Liver (tissue), 9 donors: ENCODE measurements around the gene GNAS-AS1. TPM values are rescaled to one million over a fixed set of nuclear protein-coding genes. Genes with fewer than 3 reads are reported as not detected.

Experiments
- DNase-seq: peaks from one replicate; pipeline ENCODE4 v3.0.0-alpha.2; 2017; ENCODE audit warnings: low spot score
- H3K27ac ChIP-seq, 2 donors: one replicate each; pipeline ENCODE4 v1.7.0; 2013; ENCODE audit warnings: inconsistent platforms in 2 of 2, low read length in 2 of 2, control low read depth in 1 of 2, low read depth in 1 of 2, mild to moderate bottlenecking in 1 of 2
- H3K27me3 ChIP-seq, 4 donors: one replicate each; pipeline versions ENCODE4 v1.6.1 to v1.7.0; 2013; ENCODE audit warnings: low read length in 3 of 4, inconsistent platforms in 1 of 4, mild to moderate bottlenecking in 1 of 4, moderate library complexity in 1 of 4; ENCODE audit not compliant: control insufficient read depth in 4 of 4, insufficient read depth in 4 of 4
- H3K36me3 ChIP-seq, 4 donors: one replicate each; pipeline versions ENCODE4 v1.6.1 to v1.7.0; 2013; ENCODE audit warnings: low read length in 3 of 4, mild to moderate bottlenecking in 3 of 4, low read depth in 1 of 4, moderate library complexity in 1 of 4; ENCODE audit not compliant: control insufficient read depth in 4 of 4, insufficient read depth in 3 of 4
- H3K4me1 ChIP-seq, 4 donors: one replicate each; pipeline versions ENCODE4 v1.6.1 to v1.7.0; 2013; ENCODE audit warnings: low read length in 3 of 4, mild to moderate bottlenecking in 3 of 4, moderate library complexity in 1 of 4; ENCODE audit not compliant: control insufficient read depth in 4 of 4, insufficient read depth in 4 of 4
- H3K4me3 ChIP-seq, 3 donors: one replicate each; pipeline versions ENCODE4 v1.6.1 to v1.7.0; 2013; ENCODE audit warnings: low read length in 3 of 3, control low read depth in 1 of 3, low read depth in 1 of 3, mild to moderate bottlenecking in 1 of 3
- H3K9ac ChIP-seq, 2 donors: one replicate each; pipeline ENCODE4 v1.7.0; 2013; ENCODE audit warnings: low read length in 2 of 2, mild to moderate bottlenecking in 2 of 2, moderate library complexity in 2 of 2, control low read depth in 1 of 2, low read depth in 1 of 2
- H3K9me3 ChIP-seq, 4 donors: one replicate each; pipeline versions ENCODE4 v1.6.1 to v1.7.0; 2013; ENCODE audit warnings: low read length in 3 of 4; ENCODE audit not compliant: control insufficient read depth in 4 of 4
- EGR1 ChIP-seq, 2 donors: IDR thresholded peaks; 2 replicates each; pipeline ENCODE4 v1.6.1; 2016 to 2018; ENCODE audit warnings: antibody characterized with exemption in 2 of 2, low read depth in 2 of 2
- FOXA1 ChIP-seq: IDR thresholded peaks from 2 replicates; pipeline ENCODE4 v1.6.1; 2016; ENCODE audit warnings: antibody characterized with exemption
- FOXA2 ChIP-seq: IDR thresholded peaks from 2 replicates; pipeline ENCODE4 v1.6.1; 2016; ENCODE audit warnings: antibody characterized with exemption
- GABPA ChIP-seq, 2 donors: IDR thresholded peaks in 1 of 2; conservative IDR thresholded peaks in 1 of 2; 2 replicates each; pipeline ENCODE4 v1.6.1; 2016; ENCODE audit warnings: antibody characterized with exemption in 2 of 2, mild to moderate bottlenecking in 1 of 2, moderate library complexity in 1 of 2
- HNF4A ChIP-seq, 2 donors: conservative IDR thresholded peaks; 2 replicates each; pipeline ENCODE4 v1.6.1; 2016; ENCODE audit warnings: antibody characterized with exemption in 2 of 2, mild to moderate bottlenecking in 2 of 2
- HNF4G ChIP-seq: IDR thresholded peaks from 2 replicates; pipeline ENCODE4 v1.6.1; 2016; ENCODE audit warnings: antibody characterized with exemption
- JUND ChIP-seq, 2 donors: IDR thresholded peaks; 2 replicates each; pipeline ENCODE4 v1.6.1; 2016; ENCODE audit warnings: antibody characterized with exemption in 2 of 2
- RAD21 ChIP-seq, 2 donors: IDR thresholded peaks; 2 replicates each; pipeline ENCODE4 v1.6.1; 2016; ENCODE audit warnings: antibody characterized with exemption in 2 of 2, mild to moderate bottlenecking in 2 of 2
- RXRA ChIP-seq, 2 donors: IDR thresholded peaks; 2 replicates each; pipeline ENCODE4 v1.6.1; 2017 to 2018; ENCODE audit warnings: antibody characterized with exemption in 2 of 2, mild to moderate bottlenecking in 1 of 2
- TAF1 ChIP-seq: conservative IDR thresholded peaks from 2 replicates; pipeline ENCODE4 v1.6.1; 2016; ENCODE audit warnings: antibody characterized with exemption, mild to moderate bottlenecking
- YY1 ChIP-seq: IDR thresholded peaks from 2 replicates; pipeline ENCODE4 v1.6.1; 2016; ENCODE audit warnings: antibody characterized with exemption, mild to moderate bottlenecking
- WGBS: extraction: QIAGEN DNeasy Blood & Tissue Kit; methylation state at CpG from one replicate; pipeline ENCODE4 v1.1.7; 2013; 5-methylcytosine and 5-hydroxymethylcytosine counted together
- polyA plus RNA-seq, 2 donors: library from polyadenylated mRNA; stranded (reverse) in 1 of 2; unstranded in 1 of 2; fragments of 200-250 nt in 1 of 2; fragments of >200 nt in 1 of 2; fragmentation: Nextera tagmentation in 1 of 2; extraction: Ambion mirVana in 1 of 2; gene quantifications; one replicate each; pipeline versions ENCODE4 v1.2.1 to v1.2.3, GENCODE V29; 2013 to 2015
- total RNA-seq, 2 donors: library from RNA; depleted of rRNA; stranded (reverse); fragments of >200 nt; gene quantifications; one replicate each; pipeline ENCODE4 v1.2.3, GENCODE V29; 2014
- TF ChIP-seq, protein P1 (sequence below): IDR thresholded peaks from 2 replicates; pipeline ENCODE4 v1.6.1; 2016; ENCODE audit warnings: antibody characterized with exemption
- TF ChIP-seq, protein P2 (sequence below): IDR thresholded peaks from 2 replicates; pipeline ENCODE4 v1.6.1; 2016; ENCODE audit warnings: antibody characterized with exemption
- TF ChIP-seq, protein P3 (sequence below): fragments of 150-350 bp; IDR thresholded peaks from 2 replicates; pipeline ENCODE4 v1.5.1; 2017; ENCODE audit warnings: improper control_type of control experiment, low read depth, low read length; ENCODE audit not compliant: missing input control
- TF ChIP-seq, protein P4 (sequence below): IDR thresholded peaks from 2 replicates; pipeline ENCODE4 v1.6.1; 2016; ENCODE audit warnings: antibody characterized with exemption, mild to moderate bottlenecking
- TF ChIP-seq, protein P5 (sequence below): IDR thresholded peaks from 2 replicates; pipeline ENCODE4 v1.6.1; 2016; ENCODE audit warnings: antibody characterized with exemption
- donor health status: healthy.
- donor health status: healthy.
- donor health status: healthy.
- donor health status: healthy.
- donor health status: healthy.

GNAS-AS1 gene
- total and polyA plus RNA-seq, 4 donors = 0.08 to 0.42 (median 0.09) TPM; not detected in 1

DNA sequence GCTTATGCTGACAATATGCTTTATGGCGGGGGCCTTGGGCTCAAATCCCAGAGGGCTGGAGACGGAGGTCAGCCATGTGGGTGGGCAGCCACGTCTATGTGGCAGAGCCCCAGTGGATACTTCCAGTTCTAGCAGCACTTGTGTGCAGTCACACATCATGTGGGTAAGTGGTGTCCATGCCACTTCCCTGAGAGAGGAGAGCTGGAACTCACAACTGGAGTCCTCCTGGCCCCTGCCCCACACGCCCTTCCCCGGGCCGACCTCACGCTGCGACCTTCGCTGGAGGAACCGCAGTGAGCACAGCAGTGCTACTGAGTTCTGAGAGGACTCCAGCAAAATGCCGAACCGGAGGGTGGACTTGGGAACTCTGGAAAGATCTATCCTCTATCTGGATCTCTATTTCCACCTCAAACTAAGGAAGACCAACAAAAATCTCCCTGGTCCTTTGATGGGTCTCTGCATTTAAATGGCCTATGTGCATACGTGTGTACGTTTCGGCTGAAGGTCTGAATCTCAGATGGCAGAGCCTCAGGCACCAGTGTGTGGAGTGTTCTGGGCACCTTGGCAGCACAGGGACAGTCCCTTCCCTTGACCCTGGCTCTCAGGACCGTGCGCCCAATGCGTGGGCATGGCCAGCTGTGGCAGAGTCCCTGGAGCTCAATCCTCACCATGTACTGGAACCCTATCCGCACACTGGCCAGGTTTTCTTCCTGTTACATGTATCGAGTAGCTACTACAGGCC lies 55.4 kb downstream of the GNAS-AS1 start:
- TF ChIP-seq HNF4G (no peak), EGR1 (IDR thresholded peaks at IDR 0.05; ENCODE audit: low read depth in 2 of 2) (no peak), GABPA (IDR thresholded peaks at IDR 0.05 in 1 of 2, conservative IDR thresholded peaks at IDR 0.05 in 1 of 2) (no peak), YY1 (no peak), TAF1 (no peak), RAD21 (IDR thresholded peaks at IDR 0.05) (no peak), FOXA1 (no peak), HNF4A (conservative IDR thresholded peaks at IDR 0.05) (no peak), FOXA2 (no peak), JUND (IDR thresholded peaks at IDR 0.05) (no peak), RXRA (IDR thresholded peaks at IDR 0.05) (no peak)
- TF ChIP-seq, protein P1, sequence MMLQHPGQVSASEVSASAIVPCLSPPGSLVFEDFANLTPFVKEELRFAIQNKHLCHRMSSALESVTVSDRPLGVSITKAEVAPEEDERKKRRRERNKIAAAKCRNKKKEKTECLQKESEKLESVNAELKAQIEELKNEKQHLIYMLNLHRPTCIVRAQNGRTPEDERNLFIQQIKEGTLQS = no peak
- TF ChIP-seq, protein P2, sequence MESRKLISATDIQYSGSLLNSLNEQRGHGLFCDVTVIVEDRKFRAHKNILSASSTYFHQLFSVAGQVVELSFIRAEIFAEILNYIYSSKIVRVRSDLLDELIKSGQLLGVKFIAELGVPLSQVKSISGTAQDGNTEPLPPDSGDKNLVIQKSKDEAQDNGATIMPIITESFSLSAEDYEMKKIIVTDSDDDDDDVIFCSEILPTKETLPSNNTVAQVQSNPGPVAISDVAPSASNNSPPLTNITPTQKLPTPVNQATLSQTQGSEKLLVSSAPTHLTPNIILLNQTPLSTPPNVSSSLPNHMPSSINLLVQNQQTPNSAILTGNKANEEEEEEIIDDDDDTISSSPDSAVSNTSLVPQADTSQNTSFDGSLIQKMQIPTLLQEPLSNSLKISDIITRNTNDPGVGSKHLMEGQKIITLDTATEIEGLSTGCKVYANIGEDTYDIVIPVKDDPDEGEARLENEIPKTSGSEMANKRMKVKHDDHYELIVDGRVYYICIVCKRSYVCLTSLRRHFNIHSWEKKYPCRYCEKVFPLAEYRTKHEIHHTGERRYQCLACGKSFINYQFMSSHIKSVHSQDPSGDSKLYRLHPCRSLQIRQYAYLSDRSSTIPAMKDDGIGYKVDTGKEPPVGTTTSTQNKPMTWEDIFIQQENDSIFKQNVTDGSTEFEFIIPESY = no peak
- TF ChIP-seq, protein P3, sequence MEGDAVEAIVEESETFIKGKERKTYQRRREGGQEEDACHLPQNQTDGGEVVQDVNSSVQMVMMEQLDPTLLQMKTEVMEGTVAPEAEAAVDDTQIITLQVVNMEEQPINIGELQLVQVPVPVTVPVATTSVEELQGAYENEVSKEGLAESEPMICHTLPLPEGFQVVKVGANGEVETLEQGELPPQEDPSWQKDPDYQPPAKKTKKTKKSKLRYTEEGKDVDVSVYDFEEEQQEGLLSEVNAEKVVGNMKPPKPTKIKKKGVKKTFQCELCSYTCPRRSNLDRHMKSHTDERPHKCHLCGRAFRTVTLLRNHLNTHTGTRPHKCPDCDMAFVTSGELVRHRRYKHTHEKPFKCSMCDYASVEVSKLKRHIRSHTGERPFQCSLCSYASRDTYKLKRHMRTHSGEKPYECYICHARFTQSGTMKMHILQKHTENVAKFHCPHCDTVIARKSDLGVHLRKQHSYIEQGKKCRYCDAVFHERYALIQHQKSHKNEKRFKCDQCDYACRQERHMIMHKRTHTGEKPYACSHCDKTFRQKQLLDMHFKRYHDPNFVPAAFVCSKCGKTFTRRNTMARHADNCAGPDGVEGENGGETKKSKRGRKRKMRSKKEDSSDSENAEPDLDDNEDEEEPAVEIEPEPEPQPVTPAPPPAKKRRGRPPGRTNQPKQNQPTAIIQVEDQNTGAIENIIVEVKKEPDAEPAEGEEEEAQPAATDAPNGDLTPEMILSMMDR = no peak
- TF ChIP-seq, protein P4, sequence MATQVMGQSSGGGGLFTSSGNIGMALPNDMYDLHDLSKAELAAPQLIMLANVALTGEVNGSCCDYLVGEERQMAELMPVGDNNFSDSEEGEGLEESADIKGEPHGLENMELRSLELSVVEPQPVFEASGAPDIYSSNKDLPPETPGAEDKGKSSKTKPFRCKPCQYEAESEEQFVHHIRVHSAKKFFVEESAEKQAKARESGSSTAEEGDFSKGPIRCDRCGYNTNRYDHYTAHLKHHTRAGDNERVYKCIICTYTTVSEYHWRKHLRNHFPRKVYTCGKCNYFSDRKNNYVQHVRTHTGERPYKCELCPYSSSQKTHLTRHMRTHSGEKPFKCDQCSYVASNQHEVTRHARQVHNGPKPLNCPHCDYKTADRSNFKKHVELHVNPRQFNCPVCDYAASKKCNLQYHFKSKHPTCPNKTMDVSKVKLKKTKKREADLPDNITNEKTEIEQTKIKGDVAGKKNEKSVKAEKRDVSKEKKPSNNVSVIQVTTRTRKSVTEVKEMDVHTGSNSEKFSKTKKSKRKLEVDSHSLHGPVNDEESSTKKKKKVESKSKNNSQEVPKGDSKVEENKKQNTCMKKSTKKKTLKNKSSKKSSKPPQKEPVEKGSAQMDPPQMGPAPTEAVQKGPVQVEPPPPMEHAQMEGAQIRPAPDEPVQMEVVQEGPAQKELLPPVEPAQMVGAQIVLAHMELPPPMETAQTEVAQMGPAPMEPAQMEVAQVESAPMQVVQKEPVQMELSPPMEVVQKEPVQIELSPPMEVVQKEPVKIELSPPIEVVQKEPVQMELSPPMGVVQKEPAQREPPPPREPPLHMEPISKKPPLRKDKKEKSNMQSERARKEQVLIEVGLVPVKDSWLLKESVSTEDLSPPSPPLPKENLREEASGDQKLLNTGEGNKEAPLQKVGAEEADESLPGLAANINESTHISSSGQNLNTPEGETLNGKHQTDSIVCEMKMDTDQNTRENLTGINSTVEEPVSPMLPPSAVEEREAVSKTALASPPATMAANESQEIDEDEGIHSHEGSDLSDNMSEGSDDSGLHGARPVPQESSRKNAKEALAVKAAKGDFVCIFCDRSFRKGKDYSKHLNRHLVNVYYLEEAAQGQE = no peak
- TF ChIP-seq, protein P5, sequence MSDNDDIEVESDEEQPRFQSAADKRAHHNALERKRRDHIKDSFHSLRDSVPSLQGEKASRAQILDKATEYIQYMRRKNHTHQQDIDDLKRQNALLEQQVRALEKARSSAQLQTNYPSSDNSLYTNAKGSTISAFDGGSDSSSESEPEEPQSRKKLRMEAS = no peak
- peaks cover 0 to 7% (median 0%) of the 10 kb centered on the region in 4 donors for H3K27me3 ChIP-seq

More for the DNA sequence above, 55.4 kb downstream of the GNAS-AS1 start:
- H3K27ac ChIP-seq = no peak overlapping the region
- no peaks in the 10 kb centered on the region for H3K4me1 ChIP-seq
- H3K4me3 ChIP-seq = no peak overlapping the region
- DNase-seq = no peak
- no peaks in the 10 kb centered on the region for H3K36me3 ChIP-seq
- H3K9ac ChIP-seq = no peak overlapping the region
- H3K9me3 ChIP-seq = no peaks in the 10 kb centered on the region
- whole genome bisulfite sequencing = 81% methylated on average over 20 of the region's 20 CpGs
